ENCODE data around the gene PML. TPM values are rescaled to one million over a fixed set of nuclear protein-coding genes. Genes with fewer than 3 reads are reported as not detected.
"Not testable (repeated sequence)": the region's sequence is repeated elsewhere in the genome, so short reads cannot be mapped to it uniquely, and the experiment has no call there.

PML gene
- total RNA-seq, 1 donor from 2014 or later, result 63.6 TPM

DNA sequence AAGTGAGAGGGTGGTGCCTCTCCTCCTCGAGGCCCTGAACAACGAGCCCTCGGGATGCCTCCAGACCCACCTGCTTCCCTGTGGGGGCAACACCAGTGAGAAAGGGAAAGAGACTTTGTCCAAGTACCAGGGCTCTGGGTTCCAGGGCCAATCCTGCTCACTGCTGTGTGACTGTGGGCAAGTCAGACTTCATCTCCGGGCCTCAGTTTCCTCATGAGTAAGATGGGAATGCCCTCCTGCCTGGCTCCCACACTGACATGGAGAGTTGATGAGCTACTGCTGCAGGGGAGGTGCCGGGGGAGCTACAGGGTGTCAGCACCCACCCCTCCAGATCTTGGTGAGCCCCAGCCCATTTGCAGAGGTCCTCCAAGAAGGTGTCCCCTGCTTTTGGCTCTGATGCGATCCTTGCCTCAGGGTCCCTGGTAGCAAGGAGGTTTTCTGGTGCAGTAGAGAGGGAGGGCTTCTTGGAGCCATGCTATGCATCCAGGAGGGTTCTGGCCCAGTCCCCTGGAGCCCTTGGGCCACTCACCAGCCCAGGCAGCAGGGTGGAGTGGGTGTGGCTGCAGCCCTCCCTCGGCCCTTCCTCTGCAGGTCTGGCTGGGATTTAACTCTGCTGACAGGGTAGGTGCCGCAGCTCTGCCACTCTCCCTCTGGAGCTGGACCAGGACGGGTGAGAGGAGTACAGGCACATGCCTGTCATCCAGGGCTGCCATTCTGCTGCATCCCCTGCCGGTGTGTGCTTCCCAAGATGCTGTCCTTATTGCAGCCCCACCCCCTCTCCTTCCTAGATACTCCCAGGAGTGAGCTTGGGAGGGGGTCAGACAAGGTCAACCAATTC is 41.4 kb upstream of the PML start:
- Mint-ChIP-seq H3K36me3 (ENCODE audit: low read depth) (no peaks in the 10 kb centered on the region), H3K4me1 (ENCODE audit: low read depth) (peaks cover 20% of the 10 kb centered on the region), H3K27ac (no peak overlapping the region), H3K9me3 (no peaks in the 10 kb centered on the region), H3K4me3 (no peak overlapping the region), H3K27me3 (ENCODE audit: insufficient read depth) (peaks cover 2% of the 10 kb centered on the region)
- intact Hi-C loops (cut with micrococcal nuclease), result no loop called here
- DNase-seq (ENCODE audit: low spot score), result no peak

DNA sequence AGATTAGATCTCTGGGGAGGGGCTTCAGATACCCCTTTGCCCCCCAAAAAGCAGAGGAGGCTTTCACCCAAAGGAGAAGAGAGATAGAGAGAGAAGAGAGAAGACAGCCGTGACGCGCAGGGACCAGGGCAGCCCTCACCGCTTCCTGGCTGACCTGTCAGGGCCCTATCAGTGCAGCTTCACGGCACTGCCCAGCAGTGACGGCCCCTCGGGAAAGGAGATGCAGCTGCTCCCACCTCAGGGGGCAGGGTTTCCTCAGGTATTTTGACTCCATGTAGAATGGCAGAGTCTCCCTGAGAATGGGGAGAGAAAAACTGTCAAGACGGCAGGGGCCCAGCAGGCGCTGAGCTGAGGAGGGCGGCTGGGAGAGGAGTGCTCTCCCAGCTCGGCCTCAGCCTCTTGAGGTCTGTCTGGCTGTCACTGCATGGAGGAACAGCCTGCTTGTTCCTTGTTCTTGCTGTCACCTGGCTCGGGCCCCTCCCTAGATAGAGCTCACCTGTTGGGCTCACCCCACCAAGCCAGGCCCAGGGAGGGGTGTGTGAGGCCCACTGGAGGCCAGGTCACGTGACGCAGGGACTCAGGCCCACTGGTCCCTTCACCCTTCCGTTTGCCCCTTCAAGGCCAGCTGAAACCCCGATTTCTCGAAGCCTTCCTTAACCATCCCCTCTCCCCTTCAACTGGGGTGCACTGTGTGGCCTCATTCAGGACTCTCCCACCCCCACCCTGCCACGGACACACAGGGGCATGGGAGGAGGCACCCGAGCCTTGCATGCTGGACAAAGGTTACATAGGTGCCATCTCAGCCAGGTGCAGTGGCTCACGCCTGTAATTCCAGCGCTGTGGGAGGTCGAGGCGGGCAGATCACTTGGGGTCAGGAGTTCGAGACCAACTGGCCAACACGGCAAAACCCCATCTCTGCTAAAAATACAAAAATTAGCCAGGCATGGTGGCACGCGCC is 40.0 kb upstream of the PML start:
- Mint-ChIP-seq H3K36me3 (ENCODE audit: low read depth) (no peaks in the 10 kb centered on the region), H3K27ac (no peak overlapping the region), H3K9me3 (no peaks in the 10 kb centered on the region), H3K27me3 (ENCODE audit: insufficient read depth) (peaks cover 2% of the 10 kb centered on the region), H3K4me1 (ENCODE audit: low read depth) (peaks cover 32% of the 10 kb centered on the region), H3K4me3 (no peak overlapping the region)
- no peak for DNase-seq (ENCODE audit: low spot score)
- intact Hi-C loops (cut with micrococcal nuclease), result no loop called here

- DNase-seq (ENCODE audit: low spot score), result no peak
- intact Hi-C loops (cut with micrococcal nuclease), result no loop called here
- Mint-ChIP-seq H3K27ac (no peak overlapping the region), H3K36me3 (ENCODE audit: low read depth) (no peaks in the 10 kb centered on the region), H3K27me3 (ENCODE audit: insufficient read depth) (peaks cover 2% of the 10 kb centered on the region), H3K9me3 (no peaks in the 10 kb centered on the region), H3K4me3 (no peak overlapping the region), H3K4me1 (ENCODE audit: low read depth) (peaks cover 39% of the 10 kb centered on the region)
Observed at GRCh38 chr15:73955326-73955725, 39.2 kb upstream of the PML start.

DNA sequence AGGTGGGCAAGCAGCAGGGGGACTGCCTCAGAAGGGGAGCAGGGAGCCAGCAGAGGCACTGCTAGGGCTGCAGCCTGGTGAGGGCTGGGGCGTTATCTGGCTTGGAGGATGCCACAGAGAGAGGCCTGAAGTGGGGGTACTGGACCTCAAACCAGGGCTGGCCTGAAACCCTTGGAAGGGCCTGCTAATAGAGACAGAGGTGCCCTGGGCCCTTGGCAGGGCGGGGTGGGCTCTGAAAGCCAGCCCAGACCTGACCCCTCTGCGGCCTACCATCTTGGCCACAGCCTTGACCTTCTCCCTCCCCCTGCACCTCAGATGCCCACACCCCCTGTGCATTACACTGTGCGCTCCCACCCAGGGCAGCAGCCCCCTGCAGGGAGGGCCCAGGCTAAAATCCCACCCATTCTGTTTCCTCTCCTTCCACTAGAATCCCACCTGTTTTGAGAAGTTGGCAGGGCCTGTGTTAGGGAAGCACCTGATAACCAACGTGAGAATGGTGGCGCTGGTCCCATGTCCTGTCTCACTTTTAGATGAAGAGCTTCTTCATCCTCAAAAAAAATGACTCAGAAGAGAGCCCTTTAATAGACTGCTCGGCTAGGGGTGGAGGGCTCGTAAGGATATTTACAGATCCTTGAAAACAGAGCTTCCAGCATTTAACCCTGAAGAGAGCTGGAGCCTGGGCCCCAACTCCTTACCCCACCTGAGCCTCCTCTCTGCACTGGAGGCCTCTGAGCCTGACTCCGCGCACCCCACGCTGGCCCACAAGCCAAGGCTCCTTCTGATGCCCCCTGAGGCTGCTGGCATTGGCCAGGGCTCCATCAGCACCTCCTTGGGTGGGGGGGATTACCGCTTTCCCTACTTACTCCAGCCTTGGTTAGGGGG is 38.4 kb upstream of the PML start:
- H3K27ac Mint-ChIP-seq, result no peak overlapping the region
- H3K36me3 Mint-ChIP-seq (ENCODE audit: low read depth), result no peaks in the 10 kb centered on the region
- H3K9me3 Mint-ChIP-seq, result no peaks in the 10 kb centered on the region
- DNase-seq (ENCODE audit: low spot score), result no peak
- peaks cover 2% of the 10 kb centered on the region for H3K27me3 Mint-ChIP-seq (ENCODE audit: insufficient read depth)
- peaks cover 41% of the 10 kb centered on the region for H3K4me1 Mint-ChIP-seq (ENCODE audit: low read depth)
- intact Hi-C loops (cut with micrococcal nuclease), result no loop called here
- H3K4me3 Mint-ChIP-seq, result no peak overlapping the region

- H3K27me3 Mint-ChIP-seq (ENCODE audit: insufficient read depth), result peaks cover 2% of the 10 kb centered on the region
- intact Hi-C loops (cut with micrococcal nuclease), result no loop called here
Observed at GRCh38 chr15:73956743-73957135, 37.8 kb upstream of the PML start.

DNA sequence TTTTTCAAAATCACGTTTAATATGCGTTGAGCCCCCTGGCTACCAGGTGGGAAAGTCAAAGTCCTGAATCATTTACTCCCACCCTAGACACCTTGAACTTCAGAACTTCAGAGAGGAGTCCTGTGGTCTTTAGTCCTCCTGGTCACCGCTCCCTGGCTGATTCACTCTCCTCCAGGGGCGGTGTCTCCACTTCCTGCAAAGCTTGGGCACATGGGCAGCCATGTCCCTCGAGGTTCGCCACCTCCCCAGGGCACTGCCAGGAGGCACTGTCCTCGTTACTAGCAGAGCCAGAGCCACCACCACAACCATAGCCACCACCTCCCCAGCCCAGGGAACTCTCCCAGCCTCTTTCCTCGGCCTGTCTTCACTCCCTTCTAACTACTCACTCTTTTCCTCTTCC is 37.2 kb upstream of the PML start:
- Mint-ChIP-seq H3K9me3 (no peaks in the 10 kb centered on the region), H3K4me1 (ENCODE audit: low read depth) (peaks cover 37% of the 10 kb centered on the region), H3K27ac (no peak overlapping the region), H3K36me3 (ENCODE audit: low read depth) (no peaks in the 10 kb centered on the region), H3K4me3 (no peak overlapping the region), H3K27me3 (ENCODE audit: insufficient read depth) (peaks cover 2% of the 10 kb centered on the region)
- intact Hi-C loops (cut with micrococcal nuclease), result no loop called here
- DNase-seq (ENCODE audit: low spot score), result no peak

More at GRCh38 chr15:73956743-73957135, 37.8 kb upstream of the PML start:
- DNase-seq (ENCODE audit: low spot score), result no peak
- Mint-ChIP-seq H3K36me3 (ENCODE audit: low read depth) (no peaks in the 10 kb centered on the region), H3K4me1 (ENCODE audit: low read depth) (peaks cover 37% of the 10 kb centered on the region), H3K9me3 (no peaks in the 10 kb centered on the region), H3K27ac (no peak overlapping the region), H3K4me3 (no peak overlapping the region)

GRCh38 chr15:73957785-73958184 is 36.7 kb upstream of the PML start:
- Mint-ChIP-seq H3K36me3 (ENCODE audit: low read depth) (no peaks in the 10 kb centered on the region), H3K4me3 (no peak overlapping the region), H3K4me1 (ENCODE audit: low read depth) (peaks cover 37% of the 10 kb centered on the region), H3K27ac (peak overlapping the region; percentile 56), H3K27me3 (ENCODE audit: insufficient read depth) (peaks cover 2% of the 10 kb centered on the region), H3K9me3 (no peaks in the 10 kb centered on the region)
- intact Hi-C loops (cut with micrococcal nuclease), result no loop called here
- DNase-seq (ENCODE audit: low spot score), result no peak

DNA sequence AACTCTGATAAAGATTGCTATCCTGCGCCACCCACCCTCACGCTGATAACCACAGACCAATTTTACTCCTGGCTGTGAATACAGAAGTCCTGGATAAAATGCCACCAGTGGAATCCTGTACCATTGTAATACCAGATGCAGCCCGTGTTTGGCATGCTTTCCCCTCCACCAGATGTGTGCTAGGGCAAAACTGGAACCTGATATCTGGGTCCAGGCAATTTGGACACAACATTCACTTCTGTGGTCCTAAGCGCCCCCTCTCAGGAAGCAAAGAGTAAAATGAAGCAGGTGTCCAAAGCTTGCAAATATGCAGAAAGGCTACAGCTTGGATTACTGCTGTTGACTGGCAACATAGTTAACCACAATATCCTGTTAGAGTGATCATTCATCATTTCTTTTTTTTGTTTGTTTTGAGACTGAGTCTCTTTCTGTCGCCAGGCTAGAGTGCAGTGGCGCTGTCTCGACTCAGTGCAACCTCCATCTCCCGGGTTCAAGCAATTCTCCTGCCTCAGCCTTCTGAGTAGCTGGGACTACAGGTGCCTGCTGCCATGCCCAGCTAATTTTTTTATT is 35.4 kb upstream of the PML start:
- peaks cover 37% of the 10 kb centered on the region for H3K4me1 Mint-ChIP-seq (ENCODE audit: low read depth)
- peaks cover 2% of the 10 kb centered on the region for H3K27me3 Mint-ChIP-seq (ENCODE audit: insufficient read depth)
- H3K9me3 Mint-ChIP-seq, result no peaks in the 10 kb centered on the region
- no peaks in the 10 kb centered on the region for H3K36me3 Mint-ChIP-seq (ENCODE audit: low read depth)
- peak overlapping the region; percentile 40 for H3K27ac Mint-ChIP-seq
- no peak for DNase-seq (ENCODE audit: low spot score)
- peak overlapping the region; percentile 36 for H3K4me3 Mint-ChIP-seq
- intact Hi-C loops (cut with micrococcal nuclease), result loop anchor here (1.0 kb wide), 2 partner anchors 8 to 32 kb away; no protein-coding TSS in a partner anchor

DNA sequence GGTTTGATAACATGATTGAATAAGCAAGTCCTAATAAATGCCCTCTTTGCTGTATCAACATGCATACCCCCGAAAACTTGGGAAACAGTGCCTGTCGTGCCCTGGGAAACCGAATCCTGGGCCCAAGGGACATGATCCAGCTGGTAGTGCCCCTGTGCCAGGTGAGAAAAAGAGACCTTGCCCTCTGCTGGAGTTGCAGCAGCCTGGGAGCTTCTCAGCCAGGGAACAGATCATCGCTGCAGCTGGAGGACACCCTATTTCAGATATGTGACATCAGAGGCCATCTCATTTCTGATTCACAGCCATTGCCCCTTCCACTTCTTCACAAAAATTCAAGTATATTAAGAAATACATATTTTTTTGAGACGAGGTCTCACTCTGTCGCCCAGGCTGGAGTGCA is 34.7 kb upstream of the PML start:
- H3K27me3 Mint-ChIP-seq (ENCODE audit: insufficient read depth), result peaks cover 2% of the 10 kb centered on the region
- DNase-seq (ENCODE audit: low spot score), result no peak
- no peaks in the 10 kb centered on the region for H3K36me3 Mint-ChIP-seq (ENCODE audit: low read depth)
- intact Hi-C loops (cut with micrococcal nuclease), result loop anchor here (1.0 kb wide), 2 partner anchors 8 to 32 kb away; no protein-coding TSS in a partner anchor
- H3K4me3 Mint-ChIP-seq, result peak overlapping the region; percentile 48
- no peaks in the 10 kb centered on the region for H3K9me3 Mint-ChIP-seq
- H3K4me1 Mint-ChIP-seq (ENCODE audit: low read depth), result peaks cover 40% of the 10 kb centered on the region
- H3K27ac Mint-ChIP-seq, result peak overlapping the region; percentile 38

DNA sequence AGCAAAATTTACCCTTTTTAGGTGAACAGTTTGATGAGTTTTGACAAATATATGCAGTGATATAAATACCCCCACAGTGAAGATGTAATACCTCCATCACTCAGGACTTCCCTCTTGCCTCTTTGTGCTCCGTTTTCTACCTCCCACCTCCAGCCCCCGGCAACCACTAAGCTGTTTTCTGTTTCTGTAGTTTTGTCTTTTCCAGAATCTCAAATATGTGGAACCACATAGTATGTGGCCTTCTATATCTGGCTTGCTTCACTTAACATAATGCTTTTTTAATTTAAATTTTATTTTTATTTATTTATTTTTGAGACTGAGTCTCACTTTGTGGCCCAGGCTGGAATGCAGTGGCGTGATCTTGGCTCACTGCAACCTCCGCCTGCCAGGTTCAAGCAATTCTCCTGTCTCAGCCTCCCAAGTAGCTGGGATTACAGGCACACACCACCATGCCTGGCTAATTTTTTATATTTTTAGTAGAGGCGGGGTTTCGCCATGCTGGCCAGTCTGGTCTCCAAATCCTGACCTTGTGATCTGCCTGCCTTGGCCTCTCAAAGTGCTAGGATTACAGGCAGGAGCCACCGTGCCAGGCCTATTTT is 33.9 kb upstream of the PML start:
- peaks cover 48% of the 10 kb centered on the region for H3K4me1 Mint-ChIP-seq (ENCODE audit: low read depth)
- H3K4me3 Mint-ChIP-seq; H3K36me3 Mint-ChIP-seq (ENCODE audit: low read depth); H3K9me3 Mint-ChIP-seq; H3K27me3 Mint-ChIP-seq (ENCODE audit: insufficient read depth); intact Hi-C loops (cut with micrococcal nuclease); DNase-seq (ENCODE audit: low spot score): not testable (repeated sequence)
- peak overlapping the region; percentile 52 for H3K27ac Mint-ChIP-seq

DNA sequence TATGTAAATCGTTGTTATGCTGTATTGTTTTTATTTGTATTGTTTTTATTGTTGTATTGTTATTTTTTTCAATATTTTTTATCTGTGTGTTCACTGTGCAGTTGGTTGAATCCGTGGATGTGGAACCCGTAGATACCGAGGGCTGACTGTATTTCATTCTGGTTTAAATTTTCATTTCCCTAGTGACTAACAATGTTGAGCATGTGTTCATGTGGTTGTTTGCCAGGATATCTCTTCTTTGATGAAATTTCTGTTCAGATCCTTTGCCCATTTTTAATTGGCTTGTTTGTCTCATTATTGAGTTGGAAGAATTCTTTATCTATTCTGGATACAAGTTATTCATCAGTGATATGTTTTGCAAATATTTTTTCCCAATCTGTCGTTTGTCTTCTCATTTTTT is 32.1 kb upstream of the PML start:
- Mint-ChIP-seq H3K36me3 (ENCODE audit: low read depth) (no peaks in the 10 kb centered on the region), H3K9me3 (no peaks in the 10 kb centered on the region), H3K27ac (no peak overlapping the region), H3K4me3 (no peak overlapping the region), H3K27me3 (ENCODE audit: insufficient read depth) (peaks cover 2% of the 10 kb centered on the region), H3K4me1 (ENCODE audit: low read depth) (peaks cover 52% of the 10 kb centered on the region)
- intact Hi-C loops (cut with micrococcal nuclease), result no loop called here
- no peak for DNase-seq (ENCODE audit: low spot score)

DNA sequence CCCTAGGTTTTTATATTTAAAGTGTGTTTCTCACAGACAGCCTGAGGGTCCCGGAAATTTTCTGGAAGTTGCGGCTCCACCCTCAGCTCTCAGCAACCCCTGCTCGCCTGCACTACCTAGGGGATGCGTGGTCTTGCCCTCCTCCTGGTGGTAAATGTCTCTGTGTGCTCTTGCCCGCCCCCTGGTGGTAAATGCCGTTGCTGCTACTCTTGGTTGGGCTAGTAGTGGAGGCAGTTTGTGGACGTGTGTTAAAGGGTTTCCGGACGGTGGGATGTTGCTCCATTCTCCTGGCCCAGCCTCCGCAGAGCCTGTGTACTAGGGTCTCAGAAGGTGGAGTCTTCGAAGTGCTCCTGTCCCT is 29.8 kb upstream of the PML start:
- Mint-ChIP-seq H3K36me3 (ENCODE audit: low read depth) (no peaks in the 10 kb centered on the region), H3K9me3 (no peaks in the 10 kb centered on the region), H3K27ac (peak overlapping the region; percentile 87), H3K4me1 (ENCODE audit: low read depth) (peaks cover 37% of the 10 kb centered on the region), H3K4me3 (peak overlapping the region; percentile 73), H3K27me3 (ENCODE audit: insufficient read depth) (no peaks in the 10 kb centered on the region)
- DNase-seq (ENCODE audit: low spot score), result peak; percentile 77
- intact Hi-C loops (cut with micrococcal nuclease), result loop anchor here (1.0 to 2.0 kb wide), 5 partner anchors 9 to 90 kb away; partner anchors contain the start of gene PML
